22Rv1 (cell line): ENCODE data around the gene SLC12A1.
A peak's percentile ranks its signal among the peaks of the same experiment; 100 is the strongest.

Experiments used
- H3K27ac ChIP-seq: fragments of 450-650 bp; 2 replicates; pipeline ENCODE4 v1.5.1; 2017
- CTCF ChIP-seq: fragments of 450-650 bp; IDR thresholded peaks from 2 replicates; pipeline ENCODE4 v1.5.1; 2017; ENCODE audit warnings: mild to moderate bottlenecking
- ZFX ChIP-seq: fragments of 450-650 bp; IDR thresholded peaks from 2 replicates; pipeline ENCODE4 v1.6.1; 2017; ENCODE audit warnings: antibody characterized with exemption, borderline replicate concordance

Gene SLC12A1

GRCh38 chr15:48330855-48331795 is 125.0 kb downstream of the SLC12A1 start, which contains the start of gene DUT:
Gene DUT, plus strand, starts transcription at chr15:48331429. Its CDS starts 87 bp downstream, at chr15:48331516.
- H3K27ac ChIP-seq: peak within 1 kb of the TSS; percentile 96
- TF ChIP-seq CTCF (0 out of 2 replicates have a peak, but pooled peaks have one; percentile 6), ZFX (no peak)

GRCh38 chr15:48331796-48332641 is 125.9 kb downstream of the SLC12A1 start:
- H3K27ac ChIP-seq: peak overlapping the region; percentile 96
- no peak for TF ChIP-seq CTCF
- no peak for TF ChIP-seq ZFX

- TF ChIP-seq CTCF (no peak), ZFX (no peak)
- peak overlapping the region; percentile 96 for H3K27ac ChIP-seq
These were observed 126.5 kb downstream of the SLC12A1 start for GRCh38 chr15:48332642-48333034.

- peak overlapping the region; percentile 8; the same call in 1 of the 2 replicates for H3K27ac ChIP-seq
These were observed 127.4 kb downstream of the SLC12A1 start for GRCh38 chr15:48333540-48333939.

GRCh38 chr15:48334260-48334659 is 128.2 kb downstream of the SLC12A1 start:
- 0 out of 2 replicates have a peak overlapping the region, but pooled peaks have one; percentile 8 for H3K27ac ChIP-seq
- TF ChIP-seq CTCF: no peak
- no peak for TF ChIP-seq ZFX

More at GRCh38 chr15:48333540-48333939, 127.4 kb downstream of the SLC12A1 start:
- TF ChIP-seq ZFX (no peak), CTCF (no peak)

GRCh38 chr15:48336940-48337339 is 130.8 kb downstream of the SLC12A1 start:
- no peak overlapping the region for H3K27ac ChIP-seq
- no peak for TF ChIP-seq ZFX
- peak; percentile 43 for TF ChIP-seq CTCF
